Stomach smooth muscle (tissue), 2 donors: ENCODE measurements around the gene FAM118B.

Experiments used
- H3K27ac ChIP-seq: one replicate; pipeline ENCODE4 v1.7.0; 2013; ENCODE audit warnings: mild to moderate bottlenecking, low read length, inconsistent platforms
- H3K27me3 ChIP-seq, 2 donors: one replicate each; pipeline ENCODE4 v1.7.0; 2013; ENCODE audit warnings: low read length in 2 of 2; ENCODE audit not compliant: insufficient read depth in 2 of 2, control insufficient read depth in 1 of 2
- H3K36me3 ChIP-seq, 2 donors: one replicate each; pipeline ENCODE4 v1.7.0; 2013; ENCODE audit warnings: low read length in 2 of 2; ENCODE audit not compliant: control insufficient read depth in 2 of 2, insufficient read depth in 2 of 2
- H3K4me1 ChIP-seq: one replicate; pipeline ENCODE4 v1.7.0; 2013; ENCODE audit warnings: low read length; ENCODE audit not compliant: control insufficient read depth, insufficient read depth
- H3K4me3 ChIP-seq, 2 donors: one replicate each; pipeline ENCODE4 v1.7.0; 2013; ENCODE audit warnings: low read length in 2 of 2
- H3K9ac ChIP-seq, 2 donors: one replicate each; pipeline ENCODE4 v1.7.0; 2013; ENCODE audit warnings: low read length in 2 of 2, mild to moderate bottlenecking in 1 of 2
- H3K9me3 ChIP-seq, 2 donors: one replicate each; pipeline ENCODE4 v1.7.0; 2013; ENCODE audit warnings: low read length in 2 of 2; ENCODE audit not compliant: control insufficient read depth in 2 of 2
- donor health status: healthy.
- donor health status: Pancreatic carcinoma.

The FAM118B gene

DNA sequence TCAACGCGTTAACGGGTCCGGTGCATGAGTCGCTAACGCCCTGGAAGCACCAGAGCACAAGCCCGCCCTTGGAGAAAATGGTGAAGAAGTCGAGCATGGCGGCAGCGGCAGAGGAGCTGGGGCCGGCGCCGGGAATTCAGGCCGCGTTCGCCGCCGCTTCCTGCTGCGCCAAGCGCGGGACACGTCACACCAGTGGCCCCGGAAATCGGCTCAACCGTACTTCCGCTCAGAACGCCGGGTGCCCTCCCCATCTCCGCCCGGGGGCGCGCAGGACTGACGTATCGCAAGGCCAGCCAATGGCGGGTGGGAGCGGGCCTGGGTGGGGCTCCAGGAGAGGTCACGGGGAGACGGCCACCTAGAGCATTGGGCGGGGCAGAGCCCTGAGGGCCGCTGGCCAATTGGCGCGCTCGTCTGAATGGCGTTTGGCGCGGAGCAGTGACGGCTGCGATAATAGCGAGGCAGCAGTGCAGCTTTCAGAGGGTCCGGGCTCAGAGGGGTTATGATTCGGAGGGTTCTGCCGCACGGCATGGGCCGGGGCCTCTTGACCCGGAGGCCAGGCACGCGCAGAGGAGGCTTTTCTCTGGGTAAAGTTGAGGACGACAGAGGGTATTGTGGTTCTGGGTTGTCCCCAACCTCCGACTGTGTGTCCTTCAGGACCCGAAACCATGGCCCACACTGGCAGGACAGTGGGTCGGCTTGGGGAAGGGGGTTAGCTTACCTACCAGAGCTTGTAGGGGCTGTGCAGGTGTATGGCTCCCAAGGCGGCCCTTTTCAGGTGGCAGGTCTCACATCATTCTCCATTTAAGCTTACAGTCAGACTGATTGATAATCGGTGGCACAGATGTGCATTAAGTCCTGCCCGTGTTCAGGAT lies 57.4 kb downstream of the FAM118B start, which contains the start of the genes FOXRED1 and SRPRA:
FOXRED1 (plus strand) TSS at position 447 of the 872 bp plus-strand sequence; CDS start at position 500, 53 bp downstream.
SRPRA (minus strand) TSS at position 188 of the 872 bp plus-strand sequence; CDS start at position 97, 91 bp downstream.
- Histone ChIP-seq H3K4me1 (peaks cover 13% of the 10 kb centered on the region), H3K4me3 (peak within 1 kb of the TSS; percentile 91 to 99), H3K27ac (peak within 1 kb of the TSS; percentile 83), H3K9me3 (no peaks in the 10 kb centered on the region), H3K27me3 (no peaks in the 10 kb centered on the region), H3K9ac (peak within 1 kb of the TSS; percentile 91 to 99), H3K36me3 (peaks cover 36 to 43% of the 10 kb centered on the region in 2 donors)

DNA sequence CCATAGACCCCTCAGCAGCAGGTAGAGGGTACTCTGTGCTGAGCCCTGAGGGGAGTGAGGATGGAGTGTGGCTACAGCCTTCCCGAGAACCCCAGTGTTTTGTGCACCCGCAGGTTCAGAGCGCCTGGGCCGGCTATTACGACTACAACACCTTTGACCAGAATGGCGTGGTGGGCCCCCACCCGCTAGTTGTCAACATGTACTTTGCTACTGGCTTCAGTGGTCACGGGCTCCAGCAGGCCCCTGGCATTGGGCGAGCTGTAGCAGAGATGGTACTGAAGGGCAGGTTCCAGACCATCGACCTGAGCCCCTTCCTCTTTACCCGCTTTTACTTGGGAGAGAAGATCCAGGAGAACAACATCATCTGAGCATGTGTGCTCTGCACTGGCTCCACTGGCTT lies 65.7 kb downstream of the FAM118B start:
- Histone ChIP-seq H3K27me3 (no peaks in the 10 kb centered on the region), H3K9ac (no peak overlapping the region), H3K36me3 (peaks cover 27 to 32% of the 10 kb centered on the region in 2 donors), H3K4me1 (peaks cover 10% of the 10 kb centered on the region), H3K4me3 (no peak overlapping the region), H3K9me3 (no peaks in the 10 kb centered on the region), H3K27ac (no peak overlapping the region)

DNA sequence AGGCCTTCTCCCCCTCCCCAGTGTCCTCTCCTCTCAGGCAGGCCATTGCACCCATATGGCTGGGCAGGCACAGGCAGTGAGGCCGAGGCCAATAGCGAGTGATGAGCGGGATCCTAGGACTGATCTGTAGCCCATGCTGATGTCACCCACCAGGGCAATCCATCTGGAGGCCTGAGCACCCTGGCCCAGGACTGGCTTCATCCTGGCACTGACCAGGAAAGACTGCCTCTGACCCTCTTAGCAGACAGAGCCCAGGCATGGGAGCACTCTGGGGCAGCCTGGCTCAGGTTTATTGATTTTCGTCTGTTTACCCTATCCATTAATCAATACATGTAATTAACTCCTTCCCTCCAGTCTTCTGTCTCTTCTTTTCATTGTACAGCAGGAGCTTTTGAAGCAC lies 66.2 kb downstream of the FAM118B start:
- Histone ChIP-seq H3K27ac (no peak overlapping the region), H3K27me3 (no peaks in the 10 kb centered on the region), H3K4me3 (no peak overlapping the region), H3K36me3 (peaks cover 27 to 29% of the 10 kb centered on the region in 2 donors), H3K9ac (no peak overlapping the region), H3K9me3 (no peaks in the 10 kb centered on the region), H3K4me1 (peaks cover 14% of the 10 kb centered on the region)

DNA sequence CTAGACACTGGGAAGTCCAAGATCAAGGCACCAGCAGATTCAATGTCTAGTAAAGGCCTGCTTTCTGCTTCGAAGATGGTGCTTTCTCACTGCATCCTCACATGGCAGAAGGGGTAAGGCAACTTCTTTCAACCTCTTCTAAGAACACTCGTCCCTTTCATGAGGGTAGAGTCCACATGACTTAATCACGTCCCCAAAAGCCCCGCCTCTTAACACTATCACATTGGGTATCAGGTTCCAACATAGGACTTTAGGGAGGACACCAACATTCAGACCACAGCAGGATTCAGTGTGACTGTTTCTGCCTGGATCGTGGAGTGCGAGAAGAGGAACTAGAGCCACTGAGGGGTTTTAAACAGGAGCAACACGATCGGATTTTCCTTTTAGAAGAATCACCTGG lies 67.6 kb downstream of the FAM118B start:
- Histone ChIP-seq H3K9me3 (no peaks in the 10 kb centered on the region), H3K4me1 (peaks cover 21% of the 10 kb centered on the region), H3K27me3 (no peaks in the 10 kb centered on the region), H3K9ac (no peak overlapping the region), H3K27ac (no peak overlapping the region), H3K36me3 (peaks cover 18 to 20% of the 10 kb centered on the region in 2 donors), H3K4me3 (no peak overlapping the region)

DNA sequence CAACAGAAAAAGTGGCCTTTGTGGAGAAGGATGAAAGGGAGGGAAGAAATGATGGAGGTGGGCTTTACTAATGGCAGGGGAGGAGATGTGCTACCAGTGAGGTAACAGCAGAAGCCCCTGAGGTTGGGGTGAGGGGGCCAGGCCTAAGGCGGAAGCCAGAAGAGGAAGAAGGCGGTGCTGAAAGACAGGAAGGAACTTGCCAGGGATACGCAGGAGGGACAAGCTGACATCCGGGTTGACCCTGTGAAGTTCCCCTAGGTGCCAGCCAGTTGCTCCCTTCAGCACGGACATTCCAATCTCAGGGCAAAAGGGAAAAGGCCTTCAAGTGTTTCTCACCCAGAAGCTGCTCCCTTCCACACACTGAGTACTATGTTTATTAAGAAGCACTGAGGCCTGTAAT lies 69.0 kb downstream of the FAM118B start:
- Histone ChIP-seq H3K9ac (no peak overlapping the region), H3K9me3 (no peaks in the 10 kb centered on the region), H3K27ac (no peak overlapping the region), H3K36me3 (peaks cover 8 to 11% of the 10 kb centered on the region in 2 donors), H3K4me3 (no peak overlapping the region), H3K4me1 (peaks cover 21% of the 10 kb centered on the region), H3K27me3 (no peaks in the 10 kb centered on the region)

DNA sequence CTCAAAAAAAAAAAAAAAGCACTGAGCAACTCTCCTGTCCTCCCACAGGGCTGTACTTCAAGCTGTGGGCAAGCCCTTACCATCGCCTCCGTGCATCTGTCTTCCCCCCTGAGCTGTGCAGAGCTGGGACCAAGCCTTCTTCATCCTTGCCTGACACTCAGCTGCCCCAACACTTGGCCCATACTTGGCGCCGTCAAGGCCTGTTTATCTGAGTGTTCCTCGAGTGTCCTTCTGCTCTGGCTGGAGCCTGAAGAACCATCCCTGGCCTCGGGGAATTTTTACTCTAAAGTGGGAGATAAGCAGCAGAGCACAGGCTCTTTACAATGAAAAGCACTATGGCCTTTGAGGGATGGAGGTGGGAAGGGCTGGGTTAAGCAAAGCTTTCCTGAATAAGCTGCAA lies 69.7 kb downstream of the FAM118B start:
- Histone ChIP-seq H3K36me3 (peaks cover 4 to 6% of the 10 kb centered on the region in 2 donors), H3K4me1 (peaks cover 21% of the 10 kb centered on the region), H3K9ac (no peak overlapping the region), H3K9me3 (no peaks in the 10 kb centered on the region), H3K27ac (peak overlapping the region; percentile 78), H3K4me3 (no peak overlapping the region), H3K27me3 (no peaks in the 10 kb centered on the region)

DNA sequence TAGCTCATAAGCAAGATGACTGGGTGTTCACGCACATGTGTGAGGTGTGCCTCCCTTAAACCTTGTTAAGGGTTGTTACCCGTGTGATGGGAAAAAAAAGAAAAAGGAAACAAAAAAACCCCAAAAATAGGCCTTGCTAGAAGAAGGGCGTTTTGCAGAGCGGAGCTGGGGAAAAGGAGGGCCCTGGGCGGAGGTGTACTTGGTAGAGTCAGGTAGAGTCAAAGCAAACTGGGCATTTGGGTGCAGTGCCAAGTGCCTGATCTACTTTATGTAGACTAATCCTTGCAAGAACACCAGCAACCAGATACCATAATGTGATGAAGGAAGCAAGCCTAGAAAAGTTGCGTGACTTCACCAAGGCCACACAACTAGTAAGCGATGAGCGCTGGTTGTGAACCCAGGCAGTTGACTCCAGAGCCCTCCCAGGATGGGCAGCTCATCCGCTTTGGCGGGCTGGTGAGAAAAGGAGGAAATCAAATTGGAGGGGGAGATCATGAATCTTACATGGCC lies 70.1 kb downstream of the FAM118B start:
- Histone ChIP-seq H3K9ac (peak overlapping the region; percentile 79 to 81), H3K36me3 (peaks cover 4 to 7% of the 10 kb centered on the region in 2 donors), H3K4me3 (peak overlapping the region; percentile 75 to 92), H3K27me3 (no peaks in the 10 kb centered on the region), H3K9me3 (no peaks in the 10 kb centered on the region), H3K27ac (peak overlapping the region; percentile 78), H3K4me1 (peaks cover 21% of the 10 kb centered on the region)

DNA sequence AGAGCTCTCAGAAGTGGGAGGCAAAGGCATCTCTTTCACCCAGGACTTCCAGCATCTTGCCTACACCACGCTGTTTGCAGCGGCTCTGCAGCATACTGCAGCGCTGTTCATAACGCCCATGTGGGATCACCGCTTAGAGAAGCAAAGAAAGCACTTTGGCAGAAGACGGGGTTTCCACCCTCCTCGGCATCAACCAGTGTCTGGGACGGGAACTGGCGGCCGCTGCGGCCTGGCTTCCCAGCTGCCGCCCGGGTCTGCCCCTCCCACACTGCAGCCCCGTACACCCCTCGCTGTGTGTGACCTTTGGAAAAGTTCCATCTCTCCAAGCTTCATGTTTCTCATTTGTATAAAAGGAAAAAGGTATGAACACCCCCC lies 70.8 kb downstream of the FAM118B start:
- Histone ChIP-seq H3K4me1 (peaks cover 21% of the 10 kb centered on the region), H3K9ac (peak overlapping the region; percentile 79 to 81), H3K27ac (peak overlapping the region; percentile 78), H3K4me3 (peak overlapping the region; percentile 75 to 92), H3K27me3 (no peaks in the 10 kb centered on the region), H3K9me3 (no peaks in the 10 kb centered on the region), H3K36me3 (peaks cover 4 to 6% of the 10 kb centered on the region in 2 donors)

DNA sequence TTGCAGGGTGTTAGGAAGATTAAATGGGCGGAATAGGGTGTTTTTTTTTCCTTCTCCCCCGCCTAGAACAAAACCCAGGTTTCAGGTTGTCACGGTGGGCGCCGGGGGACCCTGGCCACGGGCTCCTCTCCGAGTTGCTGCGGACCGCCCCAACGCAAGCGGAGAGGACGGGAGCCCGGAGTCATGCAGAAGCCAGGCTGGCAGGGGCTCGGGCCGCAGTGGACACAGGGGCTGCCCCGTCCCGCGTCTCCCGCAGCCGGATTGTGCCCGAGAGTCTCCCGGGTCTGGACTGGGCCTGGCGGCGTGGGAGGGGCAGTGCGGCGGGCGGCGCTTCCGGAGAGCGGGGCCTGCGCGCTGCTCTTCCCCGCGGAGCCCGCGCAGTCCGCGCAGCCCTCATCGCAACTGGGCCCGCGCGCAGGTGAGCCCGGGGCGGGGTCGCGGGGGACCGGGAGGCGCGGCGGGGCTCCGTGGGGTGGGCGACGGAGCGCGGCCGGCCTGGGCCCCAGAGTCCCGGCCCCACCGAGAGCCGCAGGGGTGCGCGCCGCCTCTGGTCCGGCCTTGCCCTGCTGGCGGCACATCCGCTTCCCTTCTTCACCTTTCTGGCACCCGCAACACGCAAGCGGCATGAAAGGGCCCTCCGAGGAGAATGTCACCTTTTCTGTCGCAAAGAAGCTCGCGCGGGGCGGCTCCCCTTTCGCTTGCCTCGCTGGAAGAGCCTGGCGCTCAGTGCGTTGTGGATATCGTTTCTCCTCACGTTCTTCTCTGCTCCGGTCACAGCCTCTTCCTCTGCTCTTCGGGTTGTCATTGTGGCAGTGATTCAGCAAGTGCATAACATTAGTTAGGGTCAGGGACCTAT lies 71.4 kb downstream of the FAM118B start, which contains the start of gene TIRAP:
TIRAP (plus strand) TSS at position 358 of the 856 bp plus-strand sequence. CDS start 7,802 bp downstream, outside the sequence.
- peaks cover 21% of the 10 kb centered on the region for H3K4me1 ChIP-seq
- peak within 1 kb of the TSS; percentile 75 to 92 for H3K4me3 ChIP-seq

DNA sequence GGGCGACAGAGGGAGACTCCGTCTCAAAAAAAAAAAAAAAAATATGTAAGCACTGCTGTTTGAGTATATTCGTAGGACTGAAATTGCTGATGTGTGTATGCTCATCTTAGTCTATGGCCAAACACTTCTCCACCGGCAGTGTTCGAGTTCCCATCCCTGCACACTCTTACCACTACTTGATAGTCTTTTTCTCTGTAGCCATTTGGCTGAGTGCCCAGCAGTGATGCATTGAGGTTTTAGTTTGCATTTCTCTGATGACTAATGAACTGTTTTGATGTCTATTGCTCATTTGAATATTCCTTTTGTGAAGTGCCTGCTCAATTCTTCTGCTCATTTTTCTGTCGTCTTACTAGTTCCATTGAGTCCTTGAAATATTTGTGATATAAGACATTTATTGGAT lies 73.2 kb downstream of the FAM118B start:
- Histone ChIP-seq H3K27ac (no peak overlapping the region), H3K36me3 (peaks cover 3 to 5% of the 10 kb centered on the region in 2 donors), H3K9ac (no peak overlapping the region), H3K4me3 (no peak overlapping the region), H3K4me1 (peaks cover 21% of the 10 kb centered on the region), H3K27me3 (no peaks in the 10 kb centered on the region), H3K9me3 (no peaks in the 10 kb centered on the region)

More for the DNA sequence above, 71.4 kb downstream of the FAM118B start, which contains the start of gene TIRAP:
- peak within 1 kb of the TSS; percentile 78 for H3K27ac ChIP-seq
- no peaks in the 10 kb centered on the region for H3K27me3 ChIP-seq
- H3K36me3 ChIP-seq: peaks cover 0 to 4% of the 10 kb centered on the region in 2 donors
- peak within 1 kb of the TSS; percentile 79 to 92 for H3K9ac ChIP-seq
- no peaks in the 10 kb centered on the region for H3K9me3 ChIP-seq
